ENCODE data around the gene SELP. TPM values are rescaled to one million over a fixed set of nuclear protein-coding genes. Genes with fewer than 3 reads are reported as not detected.

Gene SELP
- total and polyA plus RNA-seq, 5 donors, result 8.2 to 24.8 (median 13.7) TPM

- no peaks in the 10 kb centered on the region for H3K27me3 ChIP-seq (ENCODE audit: control insufficient read depth, insufficient read depth)
- WGBS, result 77% methylated on average over 2 of the region's 2 CpGs
- intact Hi-C loops (cut with DNase I), result no loop called here
Observed at GRCh38 chr1:169651035-169651434, 21.1 kb upstream of the SELP start.

DNA sequence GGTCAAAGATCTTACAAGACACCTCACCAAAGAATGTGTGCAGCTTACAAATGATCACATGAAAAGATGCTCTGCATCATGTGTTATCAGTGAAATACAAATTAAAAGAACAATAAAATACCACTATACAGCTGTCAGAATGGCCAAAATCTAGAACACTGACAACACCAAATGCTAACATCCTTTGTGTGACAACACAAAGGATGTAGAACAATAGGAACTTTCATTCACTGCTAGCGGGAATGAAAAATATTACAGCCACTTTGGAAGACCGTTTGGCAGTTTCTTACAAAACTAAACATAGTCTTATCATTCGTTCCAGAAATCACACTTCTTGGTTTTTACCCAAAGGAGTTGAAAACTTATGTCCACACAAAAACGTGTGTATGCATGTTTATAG, 20.6 kb upstream of the SELP start:
- Histone ChIP-seq H3K4me1 (ENCODE audit: control insufficient read depth, insufficient read depth, low read length) (no peaks in the 10 kb centered on the region), H3K4me3 (ENCODE audit: low read length) (no peak overlapping the region), H3K27me3 (ENCODE audit: control insufficient read depth, insufficient read depth) (no peaks in the 10 kb centered on the region), H3K9me3 (ENCODE audit: control insufficient read depth, low read length) (no peaks in the 10 kb centered on the region), H3K27ac (ENCODE audit: low read length) (no peak overlapping the region)
- peak in 1 of 2 donors; percentile 28 for ATAC-seq
- no peak for DNase-seq
- intact Hi-C loops (cut with DNase I), result no loop called here
- WGBS, result 30% methylated on average over 4 of the region's 4 CpGs

More at GRCh38 chr1:169651035-169651434, 21.1 kb upstream of the SELP start:
- DNase-seq (no peak), ATAC-seq (no peak)
- Histone ChIP-seq H3K4me3 (ENCODE audit: low read length) (no peak overlapping the region), H3K9me3 (ENCODE audit: control insufficient read depth, low read length) (no peaks in the 10 kb centered on the region), H3K27ac (ENCODE audit: low read length) (no peak overlapping the region), H3K4me1 (ENCODE audit: control insufficient read depth, insufficient read depth, low read length) (no peaks in the 10 kb centered on the region)

- ATAC-seq (no peak), DNase-seq (no peak)
- Histone ChIP-seq H3K9me3 (ENCODE audit: control insufficient read depth, low read length) (no peaks in the 10 kb centered on the region), H3K4me1 (ENCODE audit: control insufficient read depth, insufficient read depth, low read length) (no peaks in the 10 kb centered on the region), H3K27me3 (ENCODE audit: control insufficient read depth, insufficient read depth) (no peaks in the 10 kb centered on the region), H3K27ac (ENCODE audit: low read length) (no peak overlapping the region), H3K4me3 (ENCODE audit: low read length) (no peak overlapping the region)
- intact Hi-C loops (cut with DNase I), result no loop called here
- 67% methylated on average over 1 of the region's 1 CpG for WGBS
Observed at GRCh38 chr1:169648709-169649108, 18.8 kb upstream of the SELP start.

- Histone ChIP-seq H3K9me3 (ENCODE audit: control insufficient read depth, low read length) (no peaks in the 10 kb centered on the region), H3K4me1 (ENCODE audit: control insufficient read depth, insufficient read depth, low read length) (no peaks in the 10 kb centered on the region), H3K4me3 (ENCODE audit: low read length) (no peak overlapping the region), H3K27ac (ENCODE audit: low read length) (no peak overlapping the region), H3K27me3 (ENCODE audit: control insufficient read depth, insufficient read depth) (no peaks in the 10 kb centered on the region)
- WGBS, result 69% methylated on average over 2 of the region's 2 CpGs
- no peak for DNase-seq
- ATAC-seq, result no peak
- intact Hi-C loops (cut with DNase I), result no loop called here
Observed at GRCh38 chr1:169648187-169648586, 18.3 kb upstream of the SELP start.

- no peaks in the 10 kb centered on the region for H3K27me3 ChIP-seq (ENCODE audit: control insufficient read depth, insufficient read depth)
- no peak overlapping the region for H3K27ac ChIP-seq (ENCODE audit: low read length)
- ATAC-seq (no peak), DNase-seq (no peak)
- H3K4me1 ChIP-seq (ENCODE audit: control insufficient read depth, insufficient read depth, low read length), result no peaks in the 10 kb centered on the region
- intact Hi-C loops (cut with DNase I), result no loop called here
- H3K4me3 ChIP-seq (ENCODE audit: low read length), result no peak overlapping the region
- no peaks in the 10 kb centered on the region for H3K9me3 ChIP-seq (ENCODE audit: control insufficient read depth, low read length)
Observed at GRCh38 chr1:169647512-169647911, 17.6 kb upstream of the SELP start.

GRCh38 chr1:169644297-169644696, 14.4 kb upstream of the SELP start:
- H3K27me3 ChIP-seq (ENCODE audit: control insufficient read depth, insufficient read depth), result no peaks in the 10 kb centered on the region
- H3K27ac ChIP-seq (ENCODE audit: low read length), result no peak overlapping the region
- DNase-seq (no peak), ATAC-seq (no peak)
- no peaks in the 10 kb centered on the region for H3K4me1 ChIP-seq (ENCODE audit: control insufficient read depth, insufficient read depth, low read length)
- intact Hi-C loops (cut with DNase I), result no loop called here
- H3K9me3 ChIP-seq (ENCODE audit: control insufficient read depth, low read length), result no peaks in the 10 kb centered on the region
- no peak overlapping the region for H3K4me3 ChIP-seq (ENCODE audit: low read length)
- 77% methylated on average over 3 of the region's 3 CpGs for WGBS

- no peak overlapping the region for H3K27ac ChIP-seq (ENCODE audit: low read length)
- DNase-seq, result no peak
- no peaks in the 10 kb centered on the region for H3K4me1 ChIP-seq (ENCODE audit: control insufficient read depth, insufficient read depth, low read length)
- no peak for ATAC-seq
- H3K4me3 ChIP-seq (ENCODE audit: low read length), result no peak overlapping the region
- 83% methylated on average over 1 of the region's 1 CpG for WGBS
- H3K27me3 ChIP-seq (ENCODE audit: control insufficient read depth, insufficient read depth), result no peaks in the 10 kb centered on the region
- peaks cover 2% of the 10 kb centered on the region for H3K9me3 ChIP-seq (ENCODE audit: control insufficient read depth, low read length)
- intact Hi-C loops (cut with DNase I), result no loop called here
Observed at GRCh38 chr1:169634877-169635276, 5.0 kb upstream of the SELP start.

GRCh38 chr1:169634145-169634544, 4.2 kb upstream of the SELP start:
- Histone ChIP-seq H3K27me3 (ENCODE audit: control insufficient read depth, insufficient read depth) (no peaks in the 10 kb centered on the region), H3K27ac (ENCODE audit: low read length) (no peak overlapping the region), H3K4me3 (ENCODE audit: low read length) (no peak overlapping the region), H3K4me1 (ENCODE audit: control insufficient read depth, insufficient read depth, low read length) (no peaks in the 10 kb centered on the region), H3K9me3 (ENCODE audit: control insufficient read depth, low read length) (peaks cover 2% of the 10 kb centered on the region)
- 90% methylated on average over 1 of the region's 1 CpG for WGBS
- DNase-seq (no peak), ATAC-seq (no peak)
- intact Hi-C loops (cut with DNase I), result no loop called here

DNA sequence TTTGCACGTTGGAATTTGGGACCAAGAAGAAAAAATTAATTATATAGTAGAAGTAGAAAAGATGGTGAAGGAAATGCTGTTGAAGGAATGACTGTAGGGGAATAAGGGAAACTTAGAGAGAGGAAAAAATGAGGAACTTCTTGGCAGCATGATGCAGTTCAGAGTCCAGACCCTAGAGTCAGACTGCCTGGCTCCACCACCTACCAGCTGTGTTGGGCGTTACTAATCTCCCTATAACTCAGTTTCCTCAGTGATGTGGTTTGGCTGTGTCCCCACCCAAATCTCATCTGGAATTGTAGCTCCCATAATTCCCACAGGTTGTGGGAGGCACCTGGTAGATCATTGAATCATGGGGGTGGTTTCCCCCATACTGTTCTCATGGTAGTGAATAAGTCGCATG, 1.3 kb upstream of the SELP start:
- intact Hi-C loops (cut with DNase I), result no loop called here
- no peak overlapping the region for H3K27ac ChIP-seq (ENCODE audit: low read length)
- H3K4me1 ChIP-seq (ENCODE audit: control insufficient read depth, insufficient read depth, low read length), result no peaks in the 10 kb centered on the region
- DNase-seq, result no peak
- WGBS, result 75% methylated on average over 3 of the region's 3 CpGs
- no peak for ATAC-seq
- H3K4me3 ChIP-seq (ENCODE audit: low read length), result no peak overlapping the region
- H3K27me3 ChIP-seq (ENCODE audit: control insufficient read depth, insufficient read depth), result no peaks in the 10 kb centered on the region
- H3K9me3 ChIP-seq (ENCODE audit: control insufficient read depth, low read length), result peaks cover 2% of the 10 kb centered on the region

GRCh38 chr1:169624912-169625311, 5.0 kb downstream of the SELP start:
- Histone ChIP-seq H3K9me3 (ENCODE audit: control insufficient read depth, low read length) (no peaks in the 10 kb centered on the region), H3K27me3 (ENCODE audit: control insufficient read depth, insufficient read depth) (no peaks in the 10 kb centered on the region), H3K27ac (ENCODE audit: low read length) (no peak overlapping the region), H3K4me3 (ENCODE audit: low read length) (no peak overlapping the region), H3K4me1 (ENCODE audit: control insufficient read depth, insufficient read depth, low read length) (no peaks in the 10 kb centered on the region)
- ATAC-seq, result no peak
- no peak for DNase-seq
- WGBS, result 52% methylated on average over 2 of the region's 2 CpGs
- intact Hi-C loops (cut with DNase I), result no loop called here

DNA sequence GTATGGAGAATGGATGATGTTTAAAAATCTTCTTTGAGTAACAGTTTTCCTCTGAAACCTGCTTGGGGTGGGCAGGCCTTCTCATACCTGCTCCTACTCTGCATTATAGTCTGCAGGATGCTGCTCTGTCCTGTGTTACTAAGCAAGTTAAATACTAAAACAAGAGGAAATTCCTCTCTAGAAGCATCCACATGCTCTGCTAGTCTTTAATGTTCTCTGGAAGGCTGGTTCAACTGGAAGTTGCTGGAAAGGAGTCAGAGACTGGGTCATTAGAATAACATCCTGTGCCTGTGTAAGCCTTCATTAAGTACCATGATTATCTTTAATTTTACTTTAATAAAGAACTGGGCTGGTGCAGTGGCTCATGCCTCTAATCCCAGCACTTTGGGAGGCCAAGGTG, 5.8 kb downstream of the SELP start:
- no peaks in the 10 kb centered on the region for H3K27me3 ChIP-seq (ENCODE audit: control insufficient read depth, insufficient read depth)
- H3K4me1 ChIP-seq (ENCODE audit: control insufficient read depth, insufficient read depth, low read length), result no peaks in the 10 kb centered on the region
- intact Hi-C loops (cut with DNase I), result no loop called here
- H3K9me3 ChIP-seq (ENCODE audit: control insufficient read depth, low read length), result no peaks in the 10 kb centered on the region
- no peak overlapping the region for H3K4me3 ChIP-seq (ENCODE audit: low read length)
- DNase-seq (no peak), ATAC-seq (peak; percentile 71 to 90)
- H3K27ac ChIP-seq (ENCODE audit: low read length), result no peak overlapping the region

DNA sequence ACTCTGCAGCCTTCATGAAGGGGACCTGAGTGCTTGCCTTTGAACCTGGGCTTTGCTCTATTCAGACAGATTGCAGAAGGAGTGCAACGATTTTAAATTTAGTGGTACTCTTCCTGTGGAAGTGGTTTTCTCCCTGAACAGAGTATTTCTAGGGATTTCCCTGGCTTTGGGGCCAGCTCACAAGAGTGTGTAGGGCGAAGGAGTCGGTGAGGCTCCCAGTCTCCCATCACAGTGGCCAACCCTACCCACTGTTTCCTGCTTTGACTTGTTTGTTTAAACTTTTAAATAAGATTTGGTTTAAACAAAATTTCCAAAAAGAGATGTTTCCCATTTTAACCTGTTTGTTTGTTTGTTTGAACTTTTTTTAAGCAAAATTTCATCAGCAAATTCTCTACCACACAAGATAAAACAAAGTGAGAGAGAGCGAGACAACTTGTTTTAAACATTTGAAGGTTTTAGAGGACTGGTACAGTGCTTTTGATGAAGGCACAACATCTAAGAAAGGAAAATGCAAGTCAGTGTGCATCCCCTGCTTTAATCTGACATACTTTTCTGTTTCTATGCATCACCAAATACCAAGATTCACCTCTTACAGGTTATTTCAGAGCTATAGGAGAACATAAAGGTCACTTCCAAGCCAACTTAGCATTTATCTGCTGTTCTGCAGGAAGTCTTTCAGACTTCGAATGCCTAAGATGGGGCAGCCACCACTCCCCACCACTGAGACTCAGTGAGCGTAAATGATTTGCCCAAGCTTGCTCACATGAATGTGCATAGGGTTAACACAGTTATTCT, 6.6 kb downstream of the SELP start:
- ATAC-seq (no peak), DNase-seq (no peak)
- WGBS, result 84% methylated on average over 6 of the region's 6 CpGs
- Histone ChIP-seq H3K27me3 (ENCODE audit: control insufficient read depth, insufficient read depth) (no peaks in the 10 kb centered on the region), H3K4me3 (ENCODE audit: low read length) (no peak overlapping the region), H3K9me3 (ENCODE audit: control insufficient read depth, low read length) (no peaks in the 10 kb centered on the region), H3K27ac (ENCODE audit: low read length) (no peak overlapping the region), H3K4me1 (ENCODE audit: control insufficient read depth, insufficient read depth, low read length) (no peaks in the 10 kb centered on the region)
- intact Hi-C loops (cut with DNase I), result no loop called here

All from right cardiac atrium (tissue), 5 donors.